ENCODE results near the gene IMMP1L. TPM values are rescaled to one million over a fixed set of nuclear protein-coding genes. Genes with fewer than 3 reads are reported as not detected.

Gene IMMP1L
- total and polyA plus RNA-seq, 10 of the 15 experiments (the other 5 are each of a cell fraction or from before 2014, with no cell fraction given), result 29.4 to 145 (median 85.8) TPM

DNA sequence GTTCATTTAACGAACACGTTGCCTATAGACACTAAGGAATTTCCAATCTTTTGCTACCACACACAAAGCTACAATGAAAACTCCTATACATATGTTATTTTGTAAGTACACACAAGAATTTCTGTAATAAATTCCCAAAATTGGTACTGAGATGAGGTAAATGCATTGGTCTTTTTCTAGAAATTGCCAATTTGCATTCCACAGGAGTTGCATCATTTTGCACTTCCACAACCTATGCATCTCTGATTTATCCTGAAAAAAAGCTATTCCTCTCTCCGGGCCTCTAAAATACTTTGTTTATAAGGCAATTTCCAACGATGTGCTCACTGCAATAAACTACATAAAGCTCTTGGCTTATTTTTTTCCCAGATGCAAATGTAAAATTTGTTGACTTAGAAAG is 24.9 kb downstream of the IMMP1L start:
- BruUV-seq (replicated peaks), result no TSS peak
- H3K4me1 ChIP-seq (ENCODE audit: control insufficient read depth, insufficient read depth, low read length), result no peaks in the 10 kb centered on the region
- no peaks in the 10 kb centered on the region for H3K27me3 ChIP-seq (replicated peaks in 1 of 2; ENCODE audit: control insufficient read depth in 2 of 2, insufficient read depth in 2 of 2, low read length in 1 of 2)
- 90% methylated on average over 4 of the region's 4 CpGs for WGBS (ENCODE audit: insufficient coverage, insufficient replicate concordance, low lambda C conversion rate, missing lambda C conversion rate)
- intact Hi-C loops (cut with micrococcal nuclease; ENCODE audit: unreplicated experiment), result no loop called here
- DNase-seq (ENCODE audit: low read depth, low spot score), result no peak
- no peak overlapping the region for H3K4me3 ChIP-seq
- no peak overlapping the region for H3K4me2 ChIP-seq (ENCODE audit: control insufficient read depth, insufficient read depth)
- H3K79me2 ChIP-seq (ENCODE audit: control insufficient read depth, insufficient read depth, low read length), result peaks cover 1% of the 10 kb centered on the region; the same call in 1 of the 2 replicates
- no peaks in the 10 kb centered on the region for H4K20me1 ChIP-seq (ENCODE audit: control insufficient read depth, insufficient read depth)
- H2AFZ ChIP-seq (ENCODE audit: control insufficient read depth, low read depth, low read length), result no peak overlapping the region
- ChIA-PET POLR2A (no interaction called here), SMC1A (ENCODE audit: uncharacterized antibody, unreplicated experiment) (interaction anchor here (0.8 to 1.9 kb wide), 3 partner anchors 10 to 473 kb away, joined by 3 to 9 read pairs (median 6); no protein-coding TSS in a partner anchor), RAD21 (ENCODE audit: unreplicated experiment) (no interaction called here), CTCF (interaction anchor here (0.8 to 3.6 kb wide), 4 partner anchors 33 to 691 kb away, joined by 4 to 22 read pairs (median 4); no protein-coding TSS in a partner anchor)
- ATAC-seq, result no peak
- no peak overlapping the region for H3K9ac ChIP-seq (ENCODE audit: control insufficient read depth, insufficient read depth, low read length)
- no peak for FAIRE-seq
- no peak overlapping the region for H3K27ac ChIP-seq (ENCODE audit: control insufficient read depth, insufficient read depth)
- H3K9me3 ChIP-seq (replicated peaks; ENCODE audit: control insufficient read depth, insufficient read depth, low read length), result no peaks in the 10 kb centered on the region; the same call in 2 of the 3 replicates
- no peaks in the 10 kb centered on the region for H3K36me3 ChIP-seq (ENCODE audit: control insufficient read depth in 2 of 2, insufficient read depth in 2 of 2, low read length in 1 of 2)
- in situ Hi-C loops (cut with MboI), result no loop called here
- TF ChIP-seq JUNB (IDR thresholded peaks at IDR 0.05), result no peak
- TF ChIP-seq EP300 (IDR thresholded peaks at IDR 0.05; ENCODE audit: borderline replicate concordance in 1 of 2, control insufficient read depth in 1 of 2, low read depth in 2 of 2, low read length in 2 of 2), result no peak
- no peak for TF ChIP-seq NBN (IDR thresholded peaks at IDR 0.05)
- TF ChIP-seq, protein P1, sequence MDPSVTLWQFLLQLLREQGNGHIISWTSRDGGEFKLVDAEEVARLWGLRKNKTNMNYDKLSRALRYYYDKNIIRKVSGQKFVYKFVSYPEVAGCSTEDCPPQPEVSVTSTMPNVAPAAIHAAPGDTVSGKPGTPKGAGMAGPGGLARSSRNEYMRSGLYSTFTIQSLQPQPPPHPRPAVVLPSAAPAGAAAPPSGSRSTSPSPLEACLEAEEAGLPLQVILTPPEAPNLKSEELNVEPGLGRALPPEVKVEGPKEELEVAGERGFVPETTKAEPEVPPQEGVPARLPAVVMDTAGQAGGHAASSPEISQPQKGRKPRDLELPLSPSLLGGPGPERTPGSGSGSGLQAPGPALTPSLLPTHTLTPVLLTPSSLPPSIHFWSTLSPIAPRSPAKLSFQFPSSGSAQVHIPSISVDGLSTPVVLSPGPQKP (IDR thresholded peaks at IDR 0.05; ENCODE audit: low read depth, low read length), result no peak
- no peak for TF ChIP-seq MTA3 (IDR thresholded peaks at IDR 0.05; ENCODE audit: borderline replicate concordance, low read length)
- no peak for TF ChIP-seq RCOR1 (conservative IDR thresholded peaks at IDR 0.05; ENCODE audit: low read depth, low read length)
- TF ChIP-seq, protein P2, sequence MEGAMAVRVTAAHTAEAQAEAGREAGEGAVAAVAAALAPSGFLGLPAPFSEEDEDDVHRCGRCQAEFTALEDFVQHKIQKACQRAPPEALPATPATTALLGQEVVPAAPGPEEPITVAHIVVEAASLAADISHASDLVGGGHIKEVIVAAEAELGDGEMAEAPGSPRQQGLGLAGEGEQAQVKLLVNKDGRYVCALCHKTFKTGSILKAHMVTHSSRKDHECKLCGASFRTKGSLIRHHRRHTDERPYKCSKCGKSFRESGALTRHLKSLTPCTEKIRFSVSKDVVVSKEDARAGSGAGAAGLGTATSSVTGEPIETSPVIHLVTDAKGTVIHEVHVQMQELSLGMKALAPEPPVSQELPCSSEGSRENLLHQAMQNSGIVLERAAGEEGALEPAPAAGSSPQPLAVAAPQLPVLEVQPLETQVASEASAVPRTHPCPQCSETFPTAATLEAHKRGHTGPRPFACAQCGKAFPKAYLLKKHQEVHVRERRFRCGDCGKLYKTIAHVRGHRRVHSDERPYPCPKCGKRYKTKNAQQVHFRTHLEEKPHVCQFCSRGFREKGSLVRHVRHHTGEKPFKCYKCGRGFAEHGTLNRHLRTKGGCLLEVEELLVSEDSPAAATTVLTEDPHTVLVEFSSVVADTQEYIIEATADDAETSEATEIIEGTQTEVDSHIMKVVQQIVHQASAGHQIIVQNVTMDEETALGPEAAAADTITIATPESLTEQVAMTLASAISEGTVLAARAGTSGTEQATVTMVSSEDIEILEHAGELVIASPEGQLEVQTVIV (IDR thresholded peaks at IDR 0.05; ENCODE audit: borderline replicate concordance, partially characterized antibody), result no peak
- TF ChIP-seq CHD1 (IDR thresholded peaks at IDR 0.05; ENCODE audit: low read depth, low read length), result no peak
- no peak for TF ChIP-seq MEF2A (IDR thresholded peaks at IDR 0.05; ENCODE audit: insufficient read depth, low read depth, low read length)
- no peak for TF ChIP-seq MYC (IDR thresholded peaks at IDR 0.05; ENCODE audit: insufficient read depth, insufficient read length, insufficient replicate concordance, low read length, severe bottlenecking)
- no peak for TF ChIP-seq WRNIP1 (IDR thresholded peaks at IDR 0.05; ENCODE audit: borderline replicate concordance, low read depth, low read length)
- TF ChIP-seq PML (IDR thresholded peaks at IDR 0.05; ENCODE audit: low read length), result no peak
- TF ChIP-seq, protein P3, sequence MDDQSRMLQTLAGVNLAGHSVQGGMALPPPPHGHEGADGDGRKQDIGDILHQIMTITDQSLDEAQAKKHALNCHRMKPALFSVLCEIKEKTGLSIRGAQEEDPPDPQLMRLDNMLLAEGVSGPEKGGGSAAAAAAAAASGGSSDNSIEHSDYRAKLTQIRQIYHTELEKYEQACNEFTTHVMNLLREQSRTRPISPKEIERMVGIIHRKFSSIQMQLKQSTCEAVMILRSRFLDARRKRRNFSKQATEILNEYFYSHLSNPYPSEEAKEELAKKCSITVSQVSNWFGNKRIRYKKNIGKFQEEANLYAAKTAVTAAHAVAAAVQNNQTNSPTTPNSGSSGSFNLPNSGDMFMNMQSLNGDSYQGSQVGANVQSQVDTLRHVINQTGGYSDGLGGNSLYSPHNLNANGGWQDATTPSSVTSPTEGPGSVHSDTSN (IDR thresholded peaks at IDR 0.05; ENCODE audit: insufficient replicate concordance, low read depth, low read length), result no peak
- no peak for TF ChIP-seq CBX3 (IDR thresholded peaks at IDR 0.05; ENCODE audit: borderline replicate concordance, low read depth)
- TF ChIP-seq, protein P4, sequence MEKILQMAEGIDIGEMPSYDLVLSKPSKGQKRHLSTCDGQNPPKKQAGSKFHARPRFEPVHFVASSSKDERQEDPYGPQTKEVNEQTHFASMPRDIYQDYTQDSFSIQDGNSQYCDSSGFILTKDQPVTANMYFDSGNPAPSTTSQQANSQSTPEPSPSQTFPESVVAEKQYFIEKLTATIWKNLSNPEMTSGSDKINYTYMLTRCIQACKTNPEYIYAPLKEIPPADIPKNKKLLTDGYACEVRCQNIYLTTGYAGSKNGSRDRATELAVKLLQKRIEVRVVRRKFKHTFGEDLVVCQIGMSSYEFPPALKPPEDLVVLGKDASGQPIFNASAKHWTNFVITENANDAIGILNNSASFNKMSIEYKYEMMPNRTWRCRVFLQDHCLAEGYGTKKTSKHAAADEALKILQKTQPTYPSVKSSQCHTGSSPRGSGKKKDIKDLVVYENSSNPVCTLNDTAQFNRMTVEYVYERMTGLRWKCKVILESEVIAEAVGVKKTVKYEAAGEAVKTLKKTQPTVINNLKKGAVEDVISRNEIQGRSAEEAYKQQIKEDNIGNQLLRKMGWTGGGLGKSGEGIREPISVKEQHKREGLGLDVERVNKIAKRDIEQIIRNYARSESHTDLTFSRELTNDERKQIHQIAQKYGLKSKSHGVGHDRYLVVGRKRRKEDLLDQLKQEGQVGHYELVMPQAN (conservative IDR thresholded peaks at IDR 0.05), result no peak

Measured in GM12878 (cell line).